SH-SY5Y (cell line): ENCODE measurements around the gene EDN2.

Experiments
- GATA2 ChIP-seq: IDR thresholded peaks from 2 replicates; pipeline ENCODE4 v1.6.1; 2011; ENCODE audit warnings: mild to moderate bottlenecking, low read depth, low read length
- GATA3 ChIP-seq: IDR thresholded peaks from 2 replicates; pipeline ENCODE4 v1.6.1; 2011; ENCODE audit warnings: low read depth, mild to moderate bottlenecking, low read length, moderate library complexity

- TF ChIP-seq GATA2 (no peak), GATA3 (no peak)
Observed at GRCh38 chr1:41496080-41497055, 11.9 kb upstream of the EDN2 start.
